Sciatic nerve (tissue), 2 donors: ENCODE measurements around the gene IRX3. TPM values are rescaled to one million over a fixed set of nuclear protein-coding genes. Genes with fewer than 3 reads are reported as not detected.

ENCODE experiments used
- ATAC-seq: fragments of 200-7000 bp; cut with Tn5 transposase; one replicate; pipeline ENCODE4 v1.9.1; 2020; ENCODE audit warnings: mild to moderate bottlenecking, moderate library complexity
- DNase-seq: peaks from one replicate; pipeline ENCODE4 v3.0.0-alpha.2; 2020; ENCODE audit warnings: low spot score
- intact Hi-C: fragments of 100-400 bp; cut with DNase I; formaldehyde crosslinking; loops from one replicate; pipeline ENCODE4 v1.14.2; 2022
- total RNA-seq: library from RNA; stranded (reverse); fragmentation: NEBNext Ultra II Directional; extraction: Animal tissue kit (Norgen Biotek cat#: 25700); gene quantifications from one replicate; pipeline ENCODE4 v1.2.1, GENCODE V29; 2021
- donor health status: DM: no; HTN: no; CAD: no.
- donor health status: DM: no; HTN: no; CAD: no.

Gene IRX3
- total RNA-seq, 1 donor from 2014 or later, result 1.1 TPM

GRCh38 chr16:54244061-54244886, 42.3 kb downstream of the IRX3 start:
- intact Hi-C loops, result no loop called here
- no peak for ATAC-seq
- DNase-seq, result no peak

- ATAC-seq, result no peak
- no peak for DNase-seq
- intact Hi-C loops, result no loop called here
These were observed 43.4 kb downstream of the IRX3 start for GRCh38 chr16:54243202-54243601.

GRCh38 chr16:54242199-54242598, 44.4 kb downstream of the IRX3 start:
- intact Hi-C loops, result no loop called here
- DNase-seq (no peak), ATAC-seq (no peak)

- intact Hi-C loops, result no loop called here
- ATAC-seq, result no peak
- no peak for DNase-seq
These were observed 45.1 kb downstream of the IRX3 start for GRCh38 chr16:54241525-54241924.

- DNase-seq, result no peak
- ATAC-seq, result peak; percentile 56
- intact Hi-C loops, result no loop called here
These were observed 46.1 kb downstream of the IRX3 start for GRCh38 chr16:54240271-54241129.

- ATAC-seq, result peak; percentile 89
- no peak for DNase-seq
- intact Hi-C loops, result no loop called here
These were observed 47.1 kb downstream of the IRX3 start for GRCh38 chr16:54239456-54239855.

GRCh38 chr16:54236773-54237172, 49.8 kb downstream of the IRX3 start:
- no peak for DNase-seq
- intact Hi-C loops, result no loop called here
- ATAC-seq, result no peak

GRCh38 chr16:54233615-54234014, 53.0 kb downstream of the IRX3 start:
- no peak for ATAC-seq
- intact Hi-C loops, result no loop called here
- DNase-seq, result no peak
